ENCODE data around the gene MYO6.

DNA sequence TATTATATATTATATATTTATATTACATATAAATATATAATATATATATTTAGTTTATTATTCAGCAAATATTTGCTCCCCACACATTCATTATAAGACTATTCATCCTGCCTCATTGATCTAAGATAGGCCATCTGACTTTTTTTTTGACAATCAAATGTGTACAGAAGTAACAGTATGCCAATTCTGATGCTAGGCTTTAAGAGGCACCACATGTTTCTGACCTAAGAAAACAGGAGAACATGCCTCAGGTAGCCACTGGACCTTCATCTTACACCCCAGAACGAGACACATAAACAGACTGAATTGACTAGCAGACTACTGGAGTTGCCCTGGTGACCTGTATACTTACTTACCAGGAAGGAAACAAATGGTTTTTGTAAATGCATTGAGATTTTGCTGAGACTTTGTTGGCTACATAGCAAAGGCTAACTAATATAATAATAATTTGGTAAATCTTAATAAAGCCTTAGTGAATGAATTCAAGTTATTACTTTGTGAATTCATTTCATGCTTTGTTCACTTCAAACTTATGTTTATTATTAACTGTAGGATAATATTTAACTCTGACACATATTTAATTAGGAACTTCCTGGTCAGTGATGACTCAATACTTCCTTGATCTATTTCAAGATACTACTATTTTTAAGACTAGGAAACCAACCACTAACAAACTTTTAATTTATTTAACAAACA is 13.4 kb upstream of the MYO6 start:
- TF ChIP-seq CTCF (optimal IDR thresholded peaks at IDR 0.05 in 1 of 3, IDR thresholded peaks at IDR 0.05 in 1 of 3, conservative IDR thresholded peaks at IDR 0.05 in 1 of 3; ENCODE audit: extremely low read depth in 1 of 3, insufficient read depth in 2 of 3, low read length in 3 of 3): no peak
- no peak for TF ChIP-seq EZH2 (IDR thresholded peaks at IDR 0.05; ENCODE audit: low read length)
